DND-41 (cell line): ENCODE measurements around the gene BTN1A1.

Source experiments
- ATAC-seq: fragments of 200-7000 bp; cut with Tn5 transposase; 3 replicates; pipeline ENCODE4 v1.9.1; 2021; ENCODE audit warnings: low read depth; ENCODE audit not compliant: insufficient read depth
- DNase-seq: peaks from one replicate; pipeline ENCODE4 v3.0.0-alpha.2; 2020
- H2AFZ ChIP-seq: 2 replicates; pipeline ENCODE4 v1.6.0; 2012; ENCODE audit warnings: low read depth, low read length
- H3K27ac ChIP-seq: 2 replicates; pipeline ENCODE4 v1.5.1; 2012; ENCODE audit warnings: low read length, inconsistent platforms
- H3K27me3 ChIP-seq: fragments of 200-600 bp; sonication (generic); 2 replicates; pipeline ENCODE4 v1.6.0; 2012; ENCODE audit warnings: low read length, mild to moderate bottlenecking, inconsistent platforms; ENCODE audit not compliant: insufficient read depth, poor library complexity
- H3K36me3 ChIP-seq: 2 replicates; pipeline ENCODE4 v1.5.1; 2012; ENCODE audit warnings: low read length, inconsistent platforms; ENCODE audit not compliant: insufficient read depth
- H3K4me1 ChIP-seq: 2 replicates; pipeline ENCODE4 v1.5.1; 2012; ENCODE audit warnings: mild to moderate bottlenecking, low read length; ENCODE audit not compliant: insufficient read depth
- H3K4me2 ChIP-seq: 2 replicates; pipeline ENCODE4 v1.6.0; 2012; ENCODE audit warnings: mild to moderate bottlenecking, moderate library complexity, low read length, inconsistent platforms; ENCODE audit not compliant: insufficient read depth
- H3K4me3 ChIP-seq, 2 experiments: fragments of 200-600 bp in 1 of 2; shearing (Covaris generic) in 1 of 2; 2 replicates each; pipeline ENCODE4 v1.5.1; 2012 to 2016; ENCODE audit warnings: inconsistent platforms in 2 of 2, low read length in 2 of 2, mild to moderate bottlenecking in 2 of 2, low read depth in 1 of 2, moderate library complexity in 1 of 2
- H3K79me2 ChIP-seq: 2 replicates; pipeline ENCODE4 v1.6.0; 2012; ENCODE audit warnings: low read length, inconsistent platforms; ENCODE audit not compliant: insufficient read depth
- H3K9ac ChIP-seq: 2 replicates; pipeline ENCODE4 v1.6.0; 2012; ENCODE audit warnings: low read depth, mild to moderate bottlenecking, inconsistent platforms, low read length, moderate library complexity
- H3K9me3 ChIP-seq: 2 replicates; pipeline ENCODE4 v1.5.1; 2012; ENCODE audit warnings: low read length, moderate library complexity, mild to moderate bottlenecking, inconsistent platforms; ENCODE audit not compliant: insufficient read depth, severe bottlenecking
- H4K20me1 ChIP-seq: 2 replicates; pipeline ENCODE4 v1.6.0; 2012; ENCODE audit warnings: low read length; ENCODE audit not compliant: insufficient read depth
- EZH2 ChIP-seq: IDR thresholded peaks from 3 replicates; pipeline ENCODE4 v1.6.1; 2012; ENCODE audit warnings: borderline replicate concordance, low read depth, mild to moderate bottlenecking, moderate library complexity, low read length, inconsistent platforms; ENCODE audit not compliant: severe bottlenecking
- TF ChIP-seq, protein P1 (sequence below): IDR thresholded peaks from 2 replicates; pipeline ENCODE4 v1.5.1; 2012; ENCODE audit warnings: borderline replicate concordance, low read length, moderate library complexity, mild to moderate bottlenecking; ENCODE audit not compliant: poor library complexity, severe bottlenecking; ENCODE audit errors: extremely low read depth

The BTN1A1 gene

DNA sequence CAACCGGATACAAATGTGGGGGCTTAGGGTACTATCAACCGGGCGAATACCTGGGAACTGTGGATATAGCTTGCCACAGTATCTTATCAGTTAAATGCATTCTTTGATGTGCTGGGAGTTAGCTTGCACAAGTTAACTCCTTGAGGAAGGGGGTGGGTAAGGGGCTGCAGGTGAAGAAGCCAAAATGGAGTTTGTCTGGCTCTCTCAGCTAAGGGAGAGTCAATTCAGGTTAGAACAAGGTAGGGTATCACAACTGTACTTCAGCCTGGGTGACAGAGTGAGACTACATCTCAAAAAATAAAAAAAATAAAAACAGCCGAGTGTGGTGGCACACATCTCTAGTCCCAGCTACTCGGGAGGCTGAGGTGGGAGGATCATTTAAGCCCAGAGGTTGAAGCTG, 8.5 kb upstream of the BTN1A1 start:
- no peak overlapping the region for H3K27ac ChIP-seq
- ATAC-seq (no peak), DNase-seq (no peak)
- no peaks in the 10 kb centered on the region for H3K27me3 ChIP-seq
- H3K4me3 ChIP-seq: no peak overlapping the region
- peaks cover 8% of the 10 kb centered on the region for H3K9me3 ChIP-seq
- TF ChIP-seq EZH2: no peak
- TF ChIP-seq, protein P1, sequence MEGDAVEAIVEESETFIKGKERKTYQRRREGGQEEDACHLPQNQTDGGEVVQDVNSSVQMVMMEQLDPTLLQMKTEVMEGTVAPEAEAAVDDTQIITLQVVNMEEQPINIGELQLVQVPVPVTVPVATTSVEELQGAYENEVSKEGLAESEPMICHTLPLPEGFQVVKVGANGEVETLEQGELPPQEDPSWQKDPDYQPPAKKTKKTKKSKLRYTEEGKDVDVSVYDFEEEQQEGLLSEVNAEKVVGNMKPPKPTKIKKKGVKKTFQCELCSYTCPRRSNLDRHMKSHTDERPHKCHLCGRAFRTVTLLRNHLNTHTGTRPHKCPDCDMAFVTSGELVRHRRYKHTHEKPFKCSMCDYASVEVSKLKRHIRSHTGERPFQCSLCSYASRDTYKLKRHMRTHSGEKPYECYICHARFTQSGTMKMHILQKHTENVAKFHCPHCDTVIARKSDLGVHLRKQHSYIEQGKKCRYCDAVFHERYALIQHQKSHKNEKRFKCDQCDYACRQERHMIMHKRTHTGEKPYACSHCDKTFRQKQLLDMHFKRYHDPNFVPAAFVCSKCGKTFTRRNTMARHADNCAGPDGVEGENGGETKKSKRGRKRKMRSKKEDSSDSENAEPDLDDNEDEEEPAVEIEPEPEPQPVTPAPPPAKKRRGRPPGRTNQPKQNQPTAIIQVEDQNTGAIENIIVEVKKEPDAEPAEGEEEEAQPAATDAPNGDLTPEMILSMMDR: no peak
- H3K4me1 ChIP-seq: no peaks in the 10 kb centered on the region
- no peaks in the 10 kb centered on the region for H4K20me1 ChIP-seq
- H3K36me3 ChIP-seq: no peaks in the 10 kb centered on the region
- H3K79me2 ChIP-seq: no peaks in the 10 kb centered on the region
- H2AFZ ChIP-seq: no peak overlapping the region
- H3K4me2 ChIP-seq: no peak overlapping the region
- no peak overlapping the region for H3K9ac ChIP-seq

DNA sequence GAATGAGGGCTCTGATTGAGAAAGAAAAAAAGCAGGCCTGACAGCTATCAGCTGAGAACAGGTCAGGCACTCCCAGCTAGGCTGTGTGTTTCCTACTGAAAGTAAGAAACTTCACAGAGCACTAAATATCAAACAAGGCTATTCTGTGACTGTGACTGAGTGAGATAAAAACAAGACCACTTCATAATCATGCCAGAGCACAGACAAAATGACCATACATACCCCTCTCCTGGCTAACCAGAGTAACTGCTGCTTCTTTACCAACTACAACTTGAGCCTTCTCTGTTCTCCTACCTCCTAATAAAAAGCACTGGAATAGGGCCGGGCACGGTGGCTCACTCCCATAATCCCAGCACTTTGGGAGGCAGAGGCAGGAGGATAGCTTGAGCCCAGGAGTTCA, 6.8 kb upstream of the BTN1A1 start:
- H3K36me3 ChIP-seq: no peaks in the 10 kb centered on the region
- ATAC-seq (no peak), DNase-seq (no peak)
- H3K79me2 ChIP-seq: no peaks in the 10 kb centered on the region
- no peak overlapping the region for H3K27ac ChIP-seq
- H3K9ac ChIP-seq: no peak overlapping the region
- TF ChIP-seq, protein P1: peak; percentile 32
- no peak for TF ChIP-seq EZH2
- H3K4me3 ChIP-seq: no peak overlapping the region
- H3K27me3 ChIP-seq: no peaks in the 10 kb centered on the region
- H3K4me2 ChIP-seq: no peak overlapping the region
- H3K9me3 ChIP-seq: no peaks in the 10 kb centered on the region
- H2AFZ ChIP-seq: no peak overlapping the region
- no peaks in the 10 kb centered on the region for H4K20me1 ChIP-seq
- H3K4me1 ChIP-seq: no peaks in the 10 kb centered on the region

DNA sequence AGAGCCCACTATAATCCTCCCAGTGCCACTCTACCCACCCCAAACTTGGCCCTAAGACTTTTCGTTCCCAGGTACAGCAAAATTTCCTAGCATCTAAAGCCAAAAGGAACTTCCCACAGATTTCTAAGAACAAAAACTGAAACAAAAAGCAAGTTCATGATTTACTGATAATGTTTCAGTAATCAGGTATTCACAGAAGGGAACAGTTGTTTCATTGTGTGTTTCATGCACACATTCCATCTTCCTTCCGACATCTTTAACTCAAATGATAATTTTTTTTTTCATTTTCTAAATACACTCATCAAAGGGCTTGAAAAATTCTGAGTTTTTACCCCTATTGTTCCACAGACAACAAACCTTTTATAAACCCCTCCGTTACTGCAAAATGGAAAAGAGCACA, 6.0 kb upstream of the BTN1A1 start:
- H3K27me3 ChIP-seq: no peaks in the 10 kb centered on the region
- no peak overlapping the region for H3K9ac ChIP-seq
- H3K4me2 ChIP-seq: no peak overlapping the region
- DNase-seq (no peak), ATAC-seq (no peak)
- H3K27ac ChIP-seq: no peak overlapping the region
- no peaks in the 10 kb centered on the region for H3K4me1 ChIP-seq
- H2AFZ ChIP-seq: no peak overlapping the region
- H3K4me3 ChIP-seq: no peak overlapping the region
- no peaks in the 10 kb centered on the region for H4K20me1 ChIP-seq
- H3K36me3 ChIP-seq: no peaks in the 10 kb centered on the region
- H3K79me2 ChIP-seq: no peaks in the 10 kb centered on the region
- TF ChIP-seq, protein P1: no peak
- no peak for TF ChIP-seq EZH2
- H3K9me3 ChIP-seq: no peaks in the 10 kb centered on the region

DNA sequence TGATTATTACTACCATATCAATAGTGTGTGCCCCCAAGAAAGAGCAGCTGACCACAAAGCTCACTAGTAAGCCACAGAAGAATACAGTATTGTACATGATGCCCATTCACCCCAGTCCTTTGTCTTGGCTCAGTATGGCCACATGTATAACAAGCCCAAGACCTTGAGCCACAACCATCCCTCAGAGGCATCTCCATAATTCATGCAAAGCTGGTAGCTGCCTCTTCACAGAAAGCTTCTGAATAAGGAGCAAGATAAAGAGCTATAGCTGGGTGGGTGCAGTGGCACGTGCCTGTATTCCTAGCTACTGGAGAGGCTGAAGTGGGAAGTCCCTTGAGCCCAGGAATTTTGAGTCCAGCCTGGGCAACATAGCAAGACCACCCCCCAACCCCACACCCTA, 4.8 kb upstream of the BTN1A1 start:
- Histone ChIP-seq H3K9ac (no peak overlapping the region), H3K4me3 (no peak overlapping the region), H2AFZ (no peak overlapping the region), H3K27me3 (no peaks in the 10 kb centered on the region), H4K20me1 (no peaks in the 10 kb centered on the region), H3K79me2 (no peaks in the 10 kb centered on the region), H3K9me3 (no peaks in the 10 kb centered on the region), H3K27ac (no peak overlapping the region), H3K36me3 (no peaks in the 10 kb centered on the region), H3K4me1 (no peaks in the 10 kb centered on the region), H3K4me2 (no peak overlapping the region)
- TF ChIP-seq, protein P1: no peak
- TF ChIP-seq EZH2: no peak
- DNase-seq (no peak), ATAC-seq (no peak)
